IPS-20b (cell line): ENCODE measurements around the gene CYP4F11.
"Not testable (repeated sequence)": the region's sequence is repeated elsewhere in the genome, so short reads cannot be mapped to it uniquely, and the experiment has no call there.

Experiments
- H3K27ac ChIP-seq: one replicate; pipeline ENCODE4 v1.5.1; 2013; ENCODE audit warnings: low read length
- H3K27me3 ChIP-seq: 2 replicates; pipeline ENCODE4 v1.6.1; 2013; ENCODE audit warnings: mild to moderate bottlenecking, low read length, inconsistent platforms; ENCODE audit not compliant: insufficient read depth
- H3K36me3 ChIP-seq: 2 replicates; pipeline ENCODE4 v1.6.1; 2013; ENCODE audit warnings: low read depth, mild to moderate bottlenecking, inconsistent platforms, low read length, moderate library complexity; ENCODE audit not compliant: insufficient read depth
- H3K4me1 ChIP-seq: 2 replicates; pipeline ENCODE4 v1.6.1; 2013; ENCODE audit warnings: mild to moderate bottlenecking, control low read depth, inconsistent platforms, low read length, moderate library complexity; ENCODE audit not compliant: insufficient read depth
- H3K4me3 ChIP-seq: 2 replicates; pipeline ENCODE4 v1.5.1; 2013; ENCODE audit warnings: mild to moderate bottlenecking, low read length, inconsistent platforms
- H3K9ac ChIP-seq: 2 replicates; pipeline ENCODE4 v1.6.1; 2013; ENCODE audit warnings: low read depth, mild to moderate bottlenecking, inconsistent platforms, low read length, moderate library complexity
- H3K9me3 ChIP-seq: 2 replicates; pipeline ENCODE4 v1.6.1; 2013; ENCODE audit warnings: mild to moderate bottlenecking, low read depth, low read length, inconsistent platforms; ENCODE audit not compliant: insufficient read depth

Gene CYP4F11

GRCh38 chr19:15945301-15945700, 11.0 kb upstream of the CYP4F11 start:
- Histone ChIP-seq H3K9ac (no peak overlapping the region), H3K27ac (no peak overlapping the region), H3K27me3 (no peaks in the 10 kb centered on the region), H3K9me3 (peaks cover 85% of the 10 kb centered on the region), H3K36me3 (no peaks in the 10 kb centered on the region), H3K4me3 (no peak overlapping the region), H3K4me1 (no peaks in the 10 kb centered on the region)

GRCh38 chr19:15944401-15944800, 10.1 kb upstream of the CYP4F11 start:
- H3K9me3 ChIP-seq: peaks cover 85% of the 10 kb centered on the region
- H3K27me3 ChIP-seq: no peaks in the 10 kb centered on the region

GRCh38 chr19:15937771-15938170, 3.4 kb upstream of the CYP4F11 start:
- H3K36me3 ChIP-seq: no peaks in the 10 kb centered on the region

More at GRCh38 chr19:15944401-15944800, 10.1 kb upstream of the CYP4F11 start:
- Histone ChIP-seq H3K4me1 (no peaks in the 10 kb centered on the region), H3K27ac (no peak overlapping the region), H3K4me3 (no peak overlapping the region), H3K36me3 (no peaks in the 10 kb centered on the region), H3K9ac (no peak overlapping the region)

GRCh38 chr19:15936950-15937349, 2.6 kb upstream of the CYP4F11 start:
- Histone ChIP-seq H3K27me3 (no peaks in the 10 kb centered on the region), H3K36me3 (no peaks in the 10 kb centered on the region), H3K4me3 (no peak overlapping the region), H3K4me1 (no peaks in the 10 kb centered on the region), H3K9ac (no peak overlapping the region), H3K9me3 (peaks cover 75% of the 10 kb centered on the region), H3K27ac (no peak overlapping the region)

More at GRCh38 chr19:15937771-15938170, 3.4 kb upstream of the CYP4F11 start:
- no peak overlapping the region for H3K4me3 ChIP-seq
- H3K9ac ChIP-seq: no peak overlapping the region
- H3K9me3 ChIP-seq: peaks cover 82% of the 10 kb centered on the region
- H3K27me3 ChIP-seq: no peaks in the 10 kb centered on the region
- H3K27ac ChIP-seq: no peak overlapping the region
- no peaks in the 10 kb centered on the region for H3K4me1 ChIP-seq

- no peaks in the 10 kb centered on the region for H3K4me1 ChIP-seq
- no peak overlapping the region for H3K9ac ChIP-seq
- peaks cover 72% of the 10 kb centered on the region for H3K9me3 ChIP-seq
- H3K27me3 ChIP-seq: no peaks in the 10 kb centered on the region
- no peak overlapping the region for H3K4me3 ChIP-seq
- no peak overlapping the region for H3K27ac ChIP-seq
- no peaks in the 10 kb centered on the region for H3K36me3 ChIP-seq
Observed at GRCh38 chr19:15936173-15936572, 1.8 kb upstream of the CYP4F11 start.

- no peak overlapping the region for H3K27ac ChIP-seq
- H3K36me3 ChIP-seq: no peaks in the 10 kb centered on the region
- no peaks in the 10 kb centered on the region for H3K4me1 ChIP-seq
- H3K9ac ChIP-seq: no peak overlapping the region
- H3K9me3 ChIP-seq: peaks cover 72% of the 10 kb centered on the region
- no peaks in the 10 kb centered on the region for H3K27me3 ChIP-seq
- no peak overlapping the region for H3K4me3 ChIP-seq
Observed at GRCh38 chr19:15935167-15935702, 906 bp upstream of the CYP4F11 start.

GRCh38 chr19:15933761-15934331, 483 bp downstream of the CYP4F11 start:
- H3K36me3 ChIP-seq, H3K4me3 ChIP-seq, H3K4me1 ChIP-seq, H3K27me3 ChIP-seq, H3K27ac ChIP-seq, H3K9ac ChIP-seq: not testable (repeated sequence)
- H3K9me3 ChIP-seq: peaks cover 72% of the 10 kb centered on the region

- Histone ChIP-seq H3K36me3 (no peaks in the 10 kb centered on the region), H3K4me1 (no peaks in the 10 kb centered on the region), H3K27ac (no peak overlapping the region), H3K4me3 (no peak overlapping the region), H3K9me3 (peaks cover 79% of the 10 kb centered on the region), H3K27me3 (no peaks in the 10 kb centered on the region), H3K9ac (no peak overlapping the region)
Observed at GRCh38 chr19:15928321-15928720, 6.0 kb downstream of the CYP4F11 start.

- Histone ChIP-seq H3K36me3 (no peaks in the 10 kb centered on the region), H3K9me3 (peaks cover 96% of the 10 kb centered on the region), H3K4me3 (0 out of 2 replicates have a peak overlapping the region, but pooled peaks have one; percentile 10), H3K4me1 (no peaks in the 10 kb centered on the region), H3K27me3 (no peaks in the 10 kb centered on the region), H3K27ac (no peak overlapping the region), H3K9ac (no peak overlapping the region)
Observed at GRCh38 chr19:15926484-15926883, 7.8 kb downstream of the CYP4F11 start.

GRCh38 chr19:15923702-15924101, 10.6 kb downstream of the CYP4F11 start:
- Histone ChIP-seq H3K9me3 (peaks cover 93% of the 10 kb centered on the region), H3K27me3 (no peaks in the 10 kb centered on the region), H3K36me3 (no peaks in the 10 kb centered on the region), H3K27ac (no peak overlapping the region), H3K4me1 (no peaks in the 10 kb centered on the region), H3K4me3 (no peak overlapping the region), H3K9ac (no peak overlapping the region)

- Histone ChIP-seq H3K9ac (no peak overlapping the region), H3K4me1 (no peaks in the 10 kb centered on the region), H3K4me3 (no peak overlapping the region), H3K27ac (no peak overlapping the region), H3K27me3 (no peaks in the 10 kb centered on the region), H3K36me3 (no peaks in the 10 kb centered on the region), H3K9me3 (peaks cover 93% of the 10 kb centered on the region)
Observed at GRCh38 chr19:15922021-15922420, 12.3 kb downstream of the CYP4F11 start.

GRCh38 chr19:15919243-15919642, 15.1 kb downstream of the CYP4F11 start:
- Histone ChIP-seq H3K27ac (no peak overlapping the region), H3K27me3 (no peaks in the 10 kb centered on the region), H3K36me3 (no peaks in the 10 kb centered on the region), H3K4me3 (no peak overlapping the region), H3K9me3 (peaks cover 94% of the 10 kb centered on the region), H3K4me1 (no peaks in the 10 kb centered on the region), H3K9ac (no peak overlapping the region)
